GM21515 (cell line): Measurements from ENCODE around the gene ADAP1.
A peak's percentile ranks its signal among the peaks of the same experiment; 100 is the strongest.

Source experiments
- ATAC-seq: cut with Tn5 transposase; IDR thresholded peaks from one replicate; pipeline ENCODE4 v1.9.1; 2021; ENCODE audit not compliant: unreplicated experiment

ADAP1 gene

GRCh38 chr7:910441-910861 is 44.0 kb downstream of the ADAP1 start:
- no peak for ATAC-seq

- ATAC-seq: no peak
Observed at GRCh38 chr7:909358-910329, 44.8 kb downstream of the ADAP1 start.

- peak; percentile 70 for ATAC-seq
Observed at GRCh38 chr7:908591-909357, 45.7 kb downstream of the ADAP1 start.

DNA sequence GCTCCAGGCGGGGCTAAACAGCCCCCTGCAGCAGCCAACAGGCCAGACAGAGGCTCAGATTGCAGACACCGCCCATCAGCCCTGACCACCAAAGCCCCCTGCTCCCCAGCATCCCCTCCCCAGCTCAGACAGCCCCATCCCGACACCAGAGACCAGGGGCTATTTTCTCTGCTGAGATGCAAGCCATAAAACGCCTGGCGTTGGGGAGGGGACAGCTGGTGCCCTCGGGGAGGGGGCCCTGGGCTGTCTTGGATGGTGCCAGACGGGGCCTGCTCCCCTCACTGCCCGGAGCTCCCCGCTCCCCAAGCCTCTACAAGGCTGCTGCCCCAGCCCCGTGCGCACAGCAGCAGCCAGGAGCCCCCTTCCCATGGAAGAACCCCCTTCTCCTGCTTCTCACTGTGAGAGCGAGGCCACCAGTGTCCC is 46.3 kb downstream of the ADAP1 start:
- no peak for ATAC-seq

DNA sequence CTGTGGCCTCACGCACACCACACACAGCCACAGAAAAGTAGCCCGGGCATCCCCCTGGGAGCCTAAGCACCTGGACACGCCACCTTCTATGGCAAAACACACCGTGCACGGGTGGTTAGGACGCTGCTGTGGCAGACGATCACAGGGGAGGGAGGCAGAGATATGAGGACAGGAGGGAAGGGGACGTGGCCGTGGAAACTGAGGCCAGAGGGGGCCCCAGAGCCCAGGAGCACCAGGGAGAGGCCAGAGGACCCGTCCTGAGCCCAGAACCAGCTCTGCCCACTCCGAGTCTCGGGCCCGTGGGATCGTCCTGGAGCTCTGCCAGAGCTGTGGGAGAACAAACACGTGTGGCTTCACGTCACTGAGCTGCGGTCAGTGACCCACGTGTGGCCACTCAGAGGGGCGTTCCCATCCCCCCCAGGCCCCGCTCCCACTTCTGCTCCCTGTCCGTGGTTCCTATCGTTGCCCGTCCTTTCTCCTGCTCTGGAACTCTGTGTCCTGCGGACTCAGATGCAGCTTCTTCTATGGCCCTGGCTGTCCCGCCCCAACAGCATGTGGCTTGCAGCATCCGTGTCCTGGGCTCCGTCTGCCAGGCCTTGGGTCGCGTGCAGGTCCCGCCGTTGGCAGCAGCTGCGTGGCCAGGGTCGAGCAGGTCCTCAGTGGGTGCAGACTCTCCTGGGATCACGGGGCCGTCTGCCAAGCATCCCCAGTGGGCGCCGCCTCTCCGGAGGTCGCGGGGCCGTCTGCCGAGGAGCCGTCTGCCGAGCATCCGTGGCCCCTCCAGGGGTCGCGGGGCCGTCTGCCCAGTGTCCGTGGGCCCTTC is 47.1 kb downstream of the ADAP1 start:
- ATAC-seq: no peak

- no peak for ATAC-seq
Observed at GRCh38 chr7:906776-907157, 47.7 kb downstream of the ADAP1 start.

DNA sequence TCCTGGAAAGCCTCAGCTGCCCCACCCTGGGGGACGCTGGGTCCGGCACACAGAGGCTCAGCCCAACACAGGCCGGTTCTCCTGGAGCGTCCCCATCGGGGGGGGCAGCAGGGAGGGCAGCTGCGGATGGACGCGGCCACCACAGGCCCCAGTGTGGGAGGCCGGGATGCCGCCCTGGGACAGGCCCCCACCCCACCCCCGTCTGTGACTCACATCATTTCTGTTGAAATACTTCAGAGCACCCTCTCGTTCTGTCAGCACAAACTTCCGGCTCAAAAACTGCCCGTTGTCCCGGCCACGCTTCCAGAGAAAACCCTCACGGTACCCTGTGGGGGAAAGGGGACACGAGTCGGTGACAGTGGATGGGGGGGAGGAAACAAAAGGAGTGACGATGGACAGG is 49.6 kb downstream of the ADAP1 start:
- no peak for ATAC-seq

GRCh38 chr7:903921-904755 is 50.3 kb downstream of the ADAP1 start:
- no peak for ATAC-seq

- ATAC-seq: no peak
Observed at GRCh38 chr7:902996-903395, 51.5 kb downstream of the ADAP1 start.

GRCh38 chr7:901388-902154 is 52.9 kb downstream of the ADAP1 start:
- no peak for ATAC-seq

DNA sequence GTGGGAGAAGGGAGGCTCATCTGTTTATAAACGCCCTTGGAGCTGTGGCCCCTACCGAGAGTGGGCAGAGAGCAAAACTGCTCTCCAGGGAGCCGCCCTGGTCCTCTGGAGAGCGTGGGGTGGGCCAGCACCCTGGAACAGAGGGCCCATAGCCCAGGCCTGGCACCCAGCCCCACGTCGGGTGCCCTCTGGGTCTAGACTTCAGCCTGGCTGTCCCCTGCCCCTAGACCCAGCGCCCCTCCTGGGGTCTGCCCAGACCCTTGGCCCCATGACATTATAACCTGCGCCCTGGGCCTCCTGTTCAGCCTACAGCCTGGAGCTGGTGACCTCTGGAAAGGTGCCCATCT is 53.5 kb downstream of the ADAP1 start:
- no peak for ATAC-seq

DNA sequence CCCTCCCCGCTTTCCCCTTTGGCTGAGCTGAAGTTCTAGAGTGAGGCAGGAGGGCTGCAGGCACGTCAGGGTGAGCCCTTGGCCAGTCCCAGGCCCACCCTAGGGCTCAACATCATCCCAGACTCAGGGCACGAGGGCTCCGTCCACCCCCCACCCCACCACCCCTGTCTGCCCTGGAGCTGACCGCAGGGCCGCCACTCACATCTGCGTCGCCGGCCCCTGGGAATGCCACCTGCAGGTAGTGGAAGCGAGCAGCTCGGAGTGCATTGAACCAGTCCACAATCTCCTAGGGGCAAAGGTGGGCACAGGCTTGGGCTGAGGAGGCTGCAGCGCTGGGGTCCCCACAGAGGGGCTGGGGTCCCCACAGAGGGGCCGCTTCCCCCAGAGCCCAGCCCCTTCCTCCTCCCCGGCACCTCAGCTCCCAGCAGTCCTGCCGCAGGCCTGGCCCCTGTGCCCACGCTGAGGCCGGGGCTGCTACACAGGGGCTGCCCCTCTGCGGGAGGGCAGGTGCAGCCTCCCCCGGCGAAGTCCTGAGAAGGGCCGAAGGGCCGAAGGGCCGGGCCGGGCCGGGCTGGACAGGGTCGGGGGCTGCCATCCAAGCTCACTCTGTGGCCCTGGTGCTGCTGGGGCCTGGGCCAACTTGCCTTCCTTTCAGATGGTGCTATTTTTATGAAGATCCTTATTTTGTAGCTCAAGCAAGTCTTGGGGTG is 54.0 kb downstream of the ADAP1 start:
- ATAC-seq: no peak

GRCh38 chr7:899806-900205 is 54.7 kb downstream of the ADAP1 start:
- ATAC-seq: no peak

DNA sequence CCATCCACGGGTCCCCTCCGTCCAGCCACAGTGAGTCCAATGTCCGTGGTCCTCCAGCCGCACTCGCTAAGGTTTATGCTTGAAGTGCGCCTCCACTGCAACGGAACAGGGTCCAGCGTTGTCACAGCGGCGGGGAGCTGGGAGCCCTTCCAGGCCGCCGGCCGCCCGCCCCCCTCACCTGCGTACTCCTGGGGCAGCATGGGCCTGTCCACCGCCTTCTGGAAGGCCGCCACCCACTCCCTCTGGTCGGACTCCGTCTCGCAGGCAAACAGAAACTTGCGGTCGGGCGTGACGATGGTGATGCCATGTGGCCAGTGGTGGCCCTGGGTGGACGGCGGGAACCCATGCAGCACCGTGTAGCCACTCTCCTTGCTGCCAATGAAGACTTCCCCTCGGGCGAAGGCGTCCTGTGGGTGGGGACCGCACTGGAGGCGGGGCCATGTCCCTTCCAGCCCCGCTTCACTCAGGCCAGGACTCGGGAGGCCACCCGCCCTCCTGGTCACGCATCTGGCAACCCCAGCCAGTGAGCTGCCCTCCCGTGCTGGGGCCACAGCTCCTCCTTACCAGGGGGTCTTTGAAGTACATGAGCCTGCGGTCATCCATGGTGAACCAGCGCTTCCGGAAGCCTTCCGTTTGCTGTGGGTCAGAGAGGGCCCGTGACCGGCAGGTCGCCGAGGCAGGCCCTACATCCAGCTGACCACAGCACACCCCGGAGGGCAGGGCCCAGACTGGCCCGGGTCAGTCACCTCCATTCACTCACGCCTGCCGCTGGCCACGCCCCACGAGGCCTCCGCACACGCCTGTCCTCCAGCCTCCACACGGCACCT is 55.4 kb downstream of the ADAP1 start:
- no peak for ATAC-seq

- no peak for ATAC-seq
Observed at GRCh38 chr7:898460-898854, 56.0 kb downstream of the ADAP1 start.

DNA sequence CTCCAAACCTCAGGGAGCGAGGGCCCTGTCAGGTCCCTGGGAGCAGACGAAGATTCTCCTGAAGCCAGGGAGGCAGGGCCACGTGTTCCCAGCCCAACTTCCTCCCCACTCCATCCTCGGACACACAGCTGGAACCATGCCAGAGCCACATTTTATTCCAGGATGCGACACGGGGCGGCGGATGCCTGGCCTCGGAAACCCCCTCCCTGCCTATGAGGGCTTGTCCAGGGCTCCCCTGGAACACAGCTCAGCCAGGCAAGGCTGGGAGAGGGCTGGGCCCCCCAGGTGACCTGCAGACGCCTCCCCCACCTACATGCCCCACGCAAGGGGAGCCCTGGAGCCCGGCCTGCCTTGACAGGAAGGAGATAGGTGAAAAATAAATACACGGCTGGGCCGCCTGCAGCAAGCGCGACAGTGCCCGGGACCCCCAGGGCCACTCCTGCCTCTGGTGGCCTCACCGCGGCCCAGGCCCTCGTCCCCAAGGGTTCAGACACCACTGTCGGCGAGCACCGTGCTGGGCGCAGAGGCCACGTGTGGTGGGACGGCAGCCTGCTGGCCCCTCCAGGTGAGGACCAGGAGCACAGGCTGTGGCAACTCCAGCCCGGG is 56.6 kb downstream of the ADAP1 start:
- no peak for ATAC-seq

- ATAC-seq: no peak
Observed at GRCh38 chr7:897086-897485, 57.4 kb downstream of the ADAP1 start.
